ENCODE data around the gene NCL. TPM values are rescaled to one million over a fixed set of nuclear protein-coding genes. Genes with fewer than 3 reads are reported as not detected.

The NCL gene
- total RNA-seq, 4 donors from 2014 or later: 83.9 to 126 (median 97.0) TPM

DNA sequence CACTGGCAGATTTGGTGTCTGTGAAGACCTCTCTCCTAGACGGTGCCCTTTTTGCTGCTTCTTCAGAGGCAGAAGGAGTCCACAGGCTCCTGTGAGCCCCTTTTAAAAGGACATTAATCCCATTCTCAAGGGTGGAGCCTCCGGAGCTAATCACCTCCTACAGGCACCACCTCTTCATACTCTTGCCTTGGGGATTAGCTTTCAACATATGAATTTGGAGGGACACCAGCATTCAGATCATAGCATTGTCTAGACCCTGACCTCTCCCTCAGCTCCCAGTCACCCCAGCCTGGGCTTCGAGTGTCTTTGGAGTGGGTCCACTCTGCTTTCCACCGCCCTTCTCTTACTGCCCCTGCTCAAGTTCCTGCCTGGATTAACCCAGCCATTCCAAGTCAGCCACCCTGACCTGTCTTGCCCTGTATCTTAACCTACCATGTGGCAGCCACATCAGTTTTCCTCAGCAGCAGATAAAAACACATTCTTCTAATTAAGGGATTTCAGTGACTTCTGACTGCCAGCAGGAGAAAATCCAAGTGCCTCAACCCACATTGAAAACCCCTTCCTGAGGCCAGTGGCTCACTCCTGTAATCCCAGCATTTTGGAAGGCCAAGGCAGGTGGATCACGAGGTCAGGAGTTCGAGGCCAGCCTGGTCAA lies 6.1 kb upstream of the NCL start:
- no peaks in the 10 kb centered on the region for H3K9me3 ChIP-seq
- WGBS, 2 donors: 60 to 64% methylated on average over 6 of the region's 6 CpGs
- peaks cover 2 to 3% of the 10 kb centered on the region in 2 donors for H3K4me1 ChIP-seq
- no peak overlapping the region for H3K27ac ChIP-seq
- TF ChIP-seq POLR2A (IDR thresholded peaks at IDR 0.05): no peak
- TF ChIP-seq, protein P1, sequence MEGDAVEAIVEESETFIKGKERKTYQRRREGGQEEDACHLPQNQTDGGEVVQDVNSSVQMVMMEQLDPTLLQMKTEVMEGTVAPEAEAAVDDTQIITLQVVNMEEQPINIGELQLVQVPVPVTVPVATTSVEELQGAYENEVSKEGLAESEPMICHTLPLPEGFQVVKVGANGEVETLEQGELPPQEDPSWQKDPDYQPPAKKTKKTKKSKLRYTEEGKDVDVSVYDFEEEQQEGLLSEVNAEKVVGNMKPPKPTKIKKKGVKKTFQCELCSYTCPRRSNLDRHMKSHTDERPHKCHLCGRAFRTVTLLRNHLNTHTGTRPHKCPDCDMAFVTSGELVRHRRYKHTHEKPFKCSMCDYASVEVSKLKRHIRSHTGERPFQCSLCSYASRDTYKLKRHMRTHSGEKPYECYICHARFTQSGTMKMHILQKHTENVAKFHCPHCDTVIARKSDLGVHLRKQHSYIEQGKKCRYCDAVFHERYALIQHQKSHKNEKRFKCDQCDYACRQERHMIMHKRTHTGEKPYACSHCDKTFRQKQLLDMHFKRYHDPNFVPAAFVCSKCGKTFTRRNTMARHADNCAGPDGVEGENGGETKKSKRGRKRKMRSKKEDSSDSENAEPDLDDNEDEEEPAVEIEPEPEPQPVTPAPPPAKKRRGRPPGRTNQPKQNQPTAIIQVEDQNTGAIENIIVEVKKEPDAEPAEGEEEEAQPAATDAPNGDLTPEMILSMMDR (IDR thresholded peaks at IDR 0.05): no peak
- no peaks in the 10 kb centered on the region for H3K27me3 ChIP-seq
- no peaks in the 10 kb centered on the region for H3K36me3 ChIP-seq
- no peak overlapping the region for H3K4me3 ChIP-seq (replicated peaks in 1 of 3)
- intact Hi-C loops (cut with DNase I): no loop called here
- no peak for DNase-seq

DNA sequence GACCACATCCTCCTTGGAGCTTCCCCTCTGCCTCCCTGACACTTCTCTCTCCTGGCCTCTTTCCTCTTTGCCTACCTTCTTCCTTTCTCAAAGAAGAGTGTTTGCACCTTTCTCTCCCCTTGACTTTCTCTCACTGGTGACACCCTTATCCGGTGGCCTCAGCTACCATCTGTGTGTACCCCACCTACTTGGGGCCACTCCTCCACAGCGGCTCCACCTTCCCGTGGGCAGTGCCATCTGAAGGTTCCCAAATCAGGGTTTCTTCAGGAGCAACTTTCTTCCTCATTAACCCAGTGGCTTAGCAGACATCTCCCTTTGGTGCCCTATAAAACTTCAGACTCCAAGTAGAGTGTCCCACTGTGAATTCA lies 5.3 kb upstream of the NCL start:
- WGBS, 2 donors: 75 to 89% methylated on average over 3 of the region's 3 CpGs
- no peak for TF ChIP-seq POLR2A (IDR thresholded peaks at IDR 0.05)
- TF ChIP-seq, protein P1 (IDR thresholded peaks at IDR 0.05): no peak
- no peaks in the 10 kb centered on the region for H3K27me3 ChIP-seq
- intact Hi-C loops (cut with DNase I): loop anchor here (5.0 kb wide), 1 partner anchor 48 kb away; no protein-coding TSS in a partner anchor
- H3K9me3 ChIP-seq: no peaks in the 10 kb centered on the region
- H3K4me3 ChIP-seq (replicated peaks in 1 of 3): no peak overlapping the region
- H3K4me1 ChIP-seq: peaks cover 6% of the 10 kb centered on the region in 2 donors
- H3K27ac ChIP-seq: no peak overlapping the region
- DNase-seq: no peak
- no peaks in the 10 kb centered on the region for H3K36me3 ChIP-seq

GRCh38 chr2:231467613-231468530 lies 3.6 kb upstream of the NCL start:
- Histone ChIP-seq H3K27me3 (no peaks in the 10 kb centered on the region), H3K4me3 (replicated peaks in 1 of 3) (no peak overlapping the region), H3K4me1 (peaks cover 11 to 13% of the 10 kb centered on the region in 2 donors), H3K36me3 (no peaks in the 10 kb centered on the region), H3K27ac (no peak overlapping the region), H3K9me3 (no peaks in the 10 kb centered on the region)
- no peak for DNase-seq
- TF ChIP-seq, protein P1 (IDR thresholded peaks at IDR 0.05): no peak
- TF ChIP-seq POLR2A (IDR thresholded peaks at IDR 0.05): no peak
- WGBS, 2 donors: 80 to 84% methylated on average over 7 to 9 of the region's 12 CpGs
- intact Hi-C loops (cut with DNase I): loop anchor here (5.0 kb wide), 1 partner anchor 49 kb away; no protein-coding TSS in a partner anchor

DNA sequence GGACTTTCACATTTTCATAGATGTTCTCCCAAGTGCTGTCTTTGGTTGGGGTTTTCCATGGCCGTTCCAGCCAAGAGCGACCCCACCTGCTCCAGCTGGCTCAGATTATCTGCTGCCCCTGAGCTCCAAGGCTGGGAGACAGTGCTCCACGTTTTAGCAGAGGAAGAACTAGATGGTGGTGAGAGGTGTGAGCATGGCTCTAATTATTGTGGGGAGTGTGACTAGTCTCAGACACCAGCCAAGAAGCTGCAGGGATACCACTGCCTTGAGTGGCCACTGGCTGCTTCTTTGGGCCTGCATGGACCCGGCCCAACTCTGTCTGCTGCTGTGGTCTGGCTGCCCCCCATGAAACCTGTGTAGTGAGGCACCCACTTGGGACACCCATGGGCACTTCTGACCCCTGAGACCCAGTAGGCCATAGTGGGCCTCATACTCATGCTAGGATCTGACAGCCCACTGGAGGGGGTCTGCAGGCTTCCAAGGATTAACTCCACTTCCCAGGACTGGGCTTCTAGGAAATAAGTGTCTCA lies 2.8 kb upstream of the NCL start:
- no peak for DNase-seq
- Histone ChIP-seq H3K27ac (no peak overlapping the region), H3K9me3 (no peaks in the 10 kb centered on the region), H3K27me3 (no peaks in the 10 kb centered on the region), H3K36me3 (peaks cover 5 to 6% of the 10 kb centered on the region in 2 donors), H3K4me3 (replicated peaks in 1 of 3) (no peak overlapping the region), H3K4me1 (peaks cover 18 to 19% of the 10 kb centered on the region in 2 donors)
- no peak for TF ChIP-seq POLR2A (IDR thresholded peaks at IDR 0.05)
- TF ChIP-seq, protein P1 (IDR thresholded peaks at IDR 0.05): no peak
- intact Hi-C loops (cut with DNase I): loop anchor here (5.0 kb wide), 1 partner anchor 50 kb away; no protein-coding TSS in a partner anchor
- 81 to 96% methylated on average over 3 to 4 of the region's 4 CpGs for WGBS, 2 donors

Measured in thyroid gland (tissue), 4 donors.